DMS 273 (cell line): ENCODE results near the gene SMYD2.

ENCODE experiments used
- DNase-seq: peaks from one replicate; lab custom pipeline; 2025; ENCODE audit not compliant: unreplicated experiment; lab: John Stamatoyannopoulos, UW

SMYD2 gene

DNA sequence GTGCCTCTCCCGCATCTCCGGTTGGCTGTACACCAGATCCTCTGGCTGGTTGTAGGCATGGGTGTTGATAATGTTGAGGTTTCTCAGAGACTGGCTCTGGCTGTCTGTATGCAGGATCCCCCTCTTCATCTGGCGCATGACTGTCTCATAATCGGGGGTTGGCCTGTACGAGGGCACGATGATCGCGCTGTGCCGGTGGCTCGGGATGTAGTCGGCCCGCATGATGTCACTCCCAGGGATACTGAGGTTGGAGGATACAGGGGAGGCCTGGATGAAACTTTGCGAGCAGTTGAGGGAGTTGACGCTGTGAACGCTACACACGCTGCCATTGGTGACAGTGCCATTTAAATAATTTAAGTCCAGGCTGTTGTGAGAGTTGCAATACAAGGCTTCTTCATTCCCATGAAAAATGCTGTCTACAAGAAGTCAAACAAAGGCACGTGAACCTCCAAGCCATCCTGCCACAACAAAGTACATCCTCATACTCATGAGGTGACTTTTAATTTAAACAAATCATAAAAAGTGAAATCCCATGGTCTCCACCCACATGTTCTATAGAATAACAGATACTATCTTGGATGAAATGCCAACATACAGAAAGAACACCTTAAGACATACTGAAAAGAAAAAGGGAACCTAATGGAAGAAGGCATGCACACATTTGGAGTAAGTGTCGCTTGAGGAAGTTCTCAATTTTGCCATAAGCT lies 103.6 kb downstream of the SMYD2 start:
- DNase-seq: no peak

- DNase-seq: no peak
Measured at GRCh38 chr1:214385428-214385827, 104.5 kb downstream of the SMYD2 start.

GRCh38 chr1:214386333-214386732 lies 105.4 kb downstream of the SMYD2 start:
- DNase-seq: no peak
